Measurements from ENCODE around the gene SMG7.

Gene SMG7

DNA sequence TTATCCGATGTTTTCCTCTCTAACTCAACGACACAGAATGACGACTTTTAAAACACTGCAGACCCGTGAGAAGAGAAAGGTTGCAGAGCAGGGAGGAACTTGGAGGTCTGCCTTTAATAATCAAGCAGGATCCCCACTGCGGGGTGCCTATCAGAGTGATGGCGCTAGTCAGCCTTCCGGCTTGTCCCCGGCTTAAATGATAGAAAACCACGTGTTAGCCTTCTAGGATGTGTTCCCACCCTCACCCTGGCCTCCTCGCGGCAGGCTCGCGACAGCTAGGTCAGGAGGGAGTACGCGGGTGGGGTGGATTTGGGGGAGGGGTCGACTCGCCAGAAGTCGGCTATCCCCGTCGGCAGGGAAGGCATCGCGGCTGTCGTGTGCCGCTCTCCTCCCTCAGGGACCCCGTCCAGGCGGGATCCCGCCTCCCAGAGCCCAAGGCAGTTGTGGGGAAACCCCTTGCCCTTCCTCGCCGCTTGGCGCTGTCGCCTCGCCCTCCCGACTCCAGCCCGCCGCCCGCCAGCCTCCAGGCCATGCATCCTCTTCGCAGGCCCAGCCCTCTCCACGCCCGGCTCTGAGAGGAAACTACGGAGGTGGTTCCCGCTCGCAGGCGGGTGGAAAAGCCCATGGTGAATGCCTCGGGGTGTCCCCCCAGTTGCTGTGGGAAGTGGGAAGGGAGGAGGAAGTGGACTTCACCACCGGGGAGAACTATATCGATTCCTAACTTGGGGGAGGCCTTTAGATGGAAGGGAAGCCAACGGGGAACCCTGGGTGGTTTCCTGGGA, 1.1 kb upstream of the SMG7 start:
- DNase-seq (ENCODE audit: low spot score) = peak; percentile 52

- DNase-seq (ENCODE audit: low spot score) = peak; percentile 98
Measured at GRCh38 chr1:183471743-183472487, 384 bp upstream of the SMG7 start.

GRCh38 chr1:183473217-183473536, 878 bp downstream of the SMG7 start:
- no peak for DNase-seq (ENCODE audit: low spot score)

DNA sequence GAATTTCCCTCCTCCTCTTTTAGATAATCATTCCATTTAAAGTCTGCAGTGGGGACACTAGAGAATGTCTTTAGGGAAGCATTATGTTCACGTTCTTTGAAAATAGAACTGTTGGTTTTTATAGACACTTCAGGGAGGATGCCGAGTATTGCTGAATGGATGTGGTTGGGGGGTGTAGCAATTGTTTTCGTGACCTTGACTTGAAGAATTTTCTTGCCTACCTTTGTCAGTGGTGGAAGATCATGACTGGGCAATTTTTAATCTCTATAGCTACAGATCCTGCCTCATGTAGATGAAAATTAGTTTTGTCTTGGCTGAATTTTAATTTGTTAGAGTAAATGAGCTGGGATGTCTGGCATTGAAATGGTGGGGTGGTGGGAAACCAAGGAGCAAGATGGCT, 3.8 kb downstream of the SMG7 start:
- no peak for DNase-seq (ENCODE audit: low spot score)

- DNase-seq (ENCODE audit: low spot score) = no peak
Measured at GRCh38 chr1:183477986-183478781, 5.9 kb downstream of the SMG7 start.

- DNase-seq (ENCODE audit: low spot score) = no peak
Measured at GRCh38 chr1:183480971-183481441, 8.7 kb downstream of the SMG7 start.

DNA sequence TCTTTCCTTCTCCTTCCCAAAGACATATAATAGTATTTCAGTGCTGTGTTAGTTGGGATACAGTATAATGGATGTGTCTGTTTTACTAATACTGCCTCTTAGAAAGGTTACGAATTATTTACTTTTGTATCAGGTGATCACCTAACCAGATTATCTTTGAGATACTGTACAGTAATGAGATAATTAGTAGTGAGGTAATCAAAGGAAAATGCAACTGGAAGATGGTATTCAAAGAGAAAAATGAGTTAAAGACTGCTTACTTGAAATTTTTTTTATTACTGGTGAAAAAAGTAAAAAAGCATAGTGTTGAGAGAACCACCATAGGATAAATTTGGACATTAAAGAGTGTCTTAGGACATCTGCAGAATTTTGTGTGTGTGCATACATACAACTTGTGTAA, 10.9 kb downstream of the SMG7 start:
- DNase-seq (ENCODE audit: low spot score) = no peak

GRCh38 chr1:183484254-183484653, 12.0 kb downstream of the SMG7 start:
- no peak for DNase-seq (ENCODE audit: low spot score)

DNA sequence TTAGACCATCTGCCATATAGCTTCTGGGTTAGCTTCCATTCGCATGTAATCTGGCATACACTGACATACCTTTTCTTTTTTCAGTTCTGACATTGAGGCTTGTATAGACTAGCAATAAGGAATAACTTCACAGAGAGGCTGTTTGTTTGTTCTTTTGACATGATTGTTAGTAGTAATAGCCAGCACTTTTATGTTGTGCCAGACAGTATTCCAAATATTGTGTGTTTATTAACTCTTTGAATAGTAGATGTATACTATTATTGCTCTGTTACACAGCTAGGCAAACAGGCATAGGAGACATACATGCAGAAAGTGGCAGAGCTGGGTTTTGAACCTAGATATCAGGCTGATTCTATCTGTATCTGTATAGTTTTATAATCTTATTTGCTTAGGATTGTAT, 12.6 kb downstream of the SMG7 start:
- DNase-seq (ENCODE audit: low spot score) = no peak

DNA sequence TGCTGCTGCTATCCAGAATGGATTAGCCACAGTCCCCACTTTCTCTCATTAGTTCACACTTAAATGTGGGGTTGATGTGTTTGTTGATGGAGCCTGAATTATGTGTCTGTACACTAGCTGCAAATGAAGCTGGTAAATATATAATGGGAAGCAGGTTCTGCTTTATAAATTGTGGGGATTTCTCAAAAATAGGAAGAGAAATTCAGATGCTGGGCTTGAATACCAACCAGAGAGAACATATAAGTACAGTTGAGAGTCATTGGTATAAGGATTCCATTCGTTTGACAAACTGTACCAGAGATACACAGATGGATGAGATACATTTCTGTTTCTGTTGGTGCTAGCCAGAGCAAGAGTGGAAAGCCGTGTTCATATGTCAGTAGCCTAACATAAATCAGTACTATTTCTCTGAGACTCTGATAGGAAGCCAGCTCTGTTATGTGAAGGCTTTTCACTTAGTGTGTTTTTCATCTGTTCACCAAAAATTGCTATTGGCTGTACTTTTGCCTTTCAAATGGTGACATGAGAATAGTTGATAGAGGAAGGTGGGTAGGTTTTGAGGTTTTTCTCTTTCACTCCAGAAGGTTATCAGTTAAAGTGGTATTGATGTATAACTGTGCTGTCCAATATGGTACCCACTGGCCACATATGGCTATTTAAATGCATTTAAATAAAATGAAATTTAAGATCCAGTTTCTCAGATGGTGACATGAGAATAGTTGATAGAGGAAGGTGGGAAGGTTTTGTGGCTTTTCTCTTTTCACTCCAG, 15.6 kb downstream of the SMG7 start:
- no peak for DNase-seq (ENCODE audit: low spot score)

GRCh38 chr1:183490932-183491331, 18.6 kb downstream of the SMG7 start:
- DNase-seq (ENCODE audit: low spot score) = no peak

- no peak for DNase-seq (ENCODE audit: low spot score)
Measured at GRCh38 chr1:183493540-183494245, 21.4 kb downstream of the SMG7 start.

DNA sequence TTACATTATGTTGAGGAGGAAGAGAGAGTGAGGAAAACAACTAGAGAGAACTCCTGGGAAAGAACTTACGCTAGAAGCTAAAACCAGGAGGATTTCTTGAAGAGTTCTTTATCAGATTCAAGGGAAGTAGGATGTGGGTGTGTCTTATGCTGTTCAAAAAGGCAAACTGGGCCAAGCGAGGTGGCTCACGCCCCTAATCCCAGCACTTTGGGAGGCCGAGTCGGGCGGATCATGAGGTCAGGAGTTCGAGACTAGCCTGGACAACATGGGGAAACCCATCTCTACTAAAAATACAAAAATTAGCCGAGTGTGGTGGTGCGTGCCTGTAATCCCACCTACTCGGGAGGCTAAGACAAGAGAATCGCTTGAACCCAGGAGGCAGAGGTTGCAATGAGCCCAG, 23.1 kb downstream of the SMG7 start:
- DNase-seq (ENCODE audit: low spot score) = no peak

DNA sequence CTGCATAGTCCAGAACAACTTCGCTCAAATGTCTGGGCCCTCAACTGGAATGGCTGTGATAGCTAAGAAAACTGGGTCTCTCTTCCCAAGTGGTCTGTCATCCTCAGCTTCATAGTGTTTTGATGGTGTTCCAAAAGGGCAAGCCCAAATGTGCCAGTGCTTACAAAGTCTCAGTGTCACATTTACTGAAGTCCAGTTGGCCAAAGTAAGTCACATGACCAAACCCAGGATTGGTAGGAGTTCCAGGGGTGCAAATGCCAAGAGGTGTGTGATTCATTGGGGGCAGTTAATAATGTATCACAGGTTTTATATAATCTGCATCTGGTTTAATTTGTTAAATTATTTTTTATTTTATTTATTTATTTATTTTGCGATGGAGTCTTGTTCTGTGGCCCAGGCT, 24.9 kb downstream of the SMG7 start:
- DNase-seq (ENCODE audit: low spot score) = no peak

DNA sequence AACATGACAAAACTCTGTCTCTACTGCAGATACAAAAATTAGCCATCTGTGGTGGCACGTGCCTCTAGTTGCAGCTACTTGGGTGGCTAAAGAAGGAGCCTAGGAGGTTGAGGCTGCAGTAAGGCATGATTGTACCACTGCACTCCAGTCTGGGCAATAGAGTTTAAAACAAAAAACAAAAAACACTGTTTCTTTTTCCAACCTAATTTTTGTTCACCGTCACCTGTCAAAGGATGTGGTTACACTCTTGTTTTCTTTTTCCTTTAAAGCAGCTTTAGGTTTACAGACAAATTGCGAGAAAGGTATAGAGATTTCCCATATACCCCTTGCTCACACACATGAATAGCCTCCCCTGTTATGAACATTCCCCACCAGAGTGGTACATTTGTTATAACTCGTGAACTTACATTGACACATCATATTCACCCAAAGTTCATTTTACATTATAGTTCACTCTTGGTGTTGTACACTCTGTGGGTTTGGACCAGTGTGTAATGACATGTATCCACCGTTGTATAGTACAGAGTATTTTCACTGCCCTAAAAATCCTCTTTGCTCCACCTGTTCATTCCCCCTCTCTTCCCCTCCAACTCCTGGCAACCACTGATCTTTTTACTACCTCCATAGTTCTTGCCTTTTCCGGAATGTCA, 26.2 kb downstream of the SMG7 start:
- no peak for DNase-seq (ENCODE audit: low spot score)

DNA sequence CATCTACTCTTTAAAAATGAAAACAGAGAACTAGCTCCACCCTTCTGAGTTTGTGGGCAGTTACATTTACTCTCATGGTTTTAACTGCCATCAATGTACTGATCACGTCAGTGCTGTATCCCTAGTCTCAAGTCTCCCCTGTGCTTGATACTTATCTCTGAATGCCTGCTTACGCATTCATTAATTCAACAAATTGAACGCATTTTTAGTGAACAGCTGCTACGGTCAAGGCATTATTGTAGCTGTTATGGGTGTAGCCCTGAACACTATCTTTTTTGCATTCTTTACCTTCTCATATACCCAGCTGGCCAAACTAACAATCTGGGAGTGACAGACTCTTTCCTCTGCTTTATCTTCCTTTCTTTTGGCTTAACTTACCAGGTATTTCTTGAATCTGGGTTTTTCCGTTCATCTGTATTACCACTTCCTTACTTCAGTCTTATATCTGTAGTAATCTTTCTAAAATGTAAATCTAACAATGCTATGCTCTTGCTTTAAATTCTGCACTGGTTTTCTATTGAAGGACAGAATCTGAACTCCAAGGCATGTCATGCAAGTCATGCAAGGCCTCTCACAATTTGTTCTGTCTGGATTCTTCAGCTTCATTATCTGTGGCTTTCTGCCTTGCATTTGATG, 33.3 kb downstream of the SMG7 start:
- DNase-seq (ENCODE audit: low spot score) = no peak

- DNase-seq (ENCODE audit: low spot score) = no peak
Measured at GRCh38 chr1:183506561-183506960, 34.3 kb downstream of the SMG7 start.

- no peak for DNase-seq (ENCODE audit: low spot score)
Measured at GRCh38 chr1:183508694-183509093, 36.4 kb downstream of the SMG7 start.

DNA sequence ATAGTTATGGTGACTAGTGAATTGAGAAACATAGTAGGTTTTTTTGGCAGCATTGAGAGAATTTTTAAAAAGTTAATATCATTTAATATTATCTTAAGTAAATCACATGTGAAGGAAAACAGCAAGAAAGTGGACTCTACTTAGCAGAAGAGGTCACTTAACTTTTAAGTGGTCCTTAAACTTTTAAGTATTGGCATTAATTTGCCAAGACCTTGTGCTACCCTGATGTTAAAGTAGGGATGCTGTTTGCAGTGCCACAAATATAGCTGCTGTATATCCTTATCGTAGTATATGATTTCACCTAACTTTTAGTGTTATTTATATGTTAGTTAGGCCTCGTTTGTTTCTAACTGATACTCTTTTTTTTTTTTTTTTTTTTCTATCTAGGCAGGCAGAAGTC, 40.2 kb downstream of the SMG7 start:
- no peak for DNase-seq (ENCODE audit: low spot score)

DNA sequence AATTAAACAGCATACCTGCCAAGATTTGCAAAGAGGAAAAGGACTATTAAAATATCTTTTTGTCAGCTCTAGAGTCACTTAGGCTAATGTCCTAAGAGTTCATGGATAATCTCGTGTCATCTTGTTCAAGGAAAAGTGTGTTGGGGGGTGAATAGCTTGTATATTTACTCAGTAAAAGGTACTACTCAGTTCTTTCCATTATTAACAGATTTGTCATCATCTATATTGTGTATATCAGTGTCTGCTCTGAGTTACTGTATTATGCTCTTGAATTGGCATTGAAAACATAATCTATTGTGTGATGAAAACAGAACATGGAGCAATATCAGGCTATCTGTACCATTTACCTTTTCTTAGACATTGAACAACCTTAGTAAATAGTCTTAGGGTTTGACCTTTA, 41.9 kb downstream of the SMG7 start:
- no peak for DNase-seq (ENCODE audit: low spot score)
